B cell (primary cell): ENCODE measurements around the gene XRRA1. TPM values are rescaled to one million over a fixed set of nuclear protein-coding genes. Genes with fewer than 3 reads are reported as not detected.

Source experiments
- ATAC-seq: fragments of 200-7000 bp; cut with Tn5 transposase; one replicate; pipeline ENCODE4 v1.10.0; 2021; ENCODE audit warnings: low read depth, mild to moderate bottlenecking, moderate number of reproducible peaks, moderate library complexity
- CTCF ChIA-PET: fragments of 350-600 bp; sonication (Branson Sonifier 250); formaldehyde crosslinking; loops from one replicate; lab custom pipeline; 2021; ENCODE audit warnings: antibody characterized with exemption, inconsistent platforms; lab: Charles Lee
- POLR2A ChIA-PET: fragments of 350-600 bp; sonication (Branson Sonifier 250); formaldehyde crosslinking; loops from one replicate; lab custom pipeline; 2021; ENCODE audit warnings: antibody characterized with exemption; lab: Charles Lee
- DNase-seq: peaks from one replicate; pipeline ENCODE4 v3.0.0; 2013
- H2AFZ ChIP-seq: 2 replicates; pipeline ENCODE4 v1.6.1; 2012; ENCODE audit warnings: mild to moderate bottlenecking, low read depth, low read length; ENCODE audit not compliant: insufficient read depth, poor library complexity, severe bottlenecking
- H3K27ac ChIP-seq, 2 donors: 1 replicate in 1 of 2; 2 replicates in 1 of 2; pipeline ENCODE4 v1.5.1; 2012 to 2013; ENCODE audit warnings: low read length in 2 of 2, mild to moderate bottlenecking in 2 of 2, moderate library complexity in 1 of 2
- H3K27me3 ChIP-seq, 4 experiments: fragments of 200-600 bp in 1 of 4; sonication (generic) in 1 of 4; replicated peaks in 1 of 4; 1 replicate in 2 of 4; 2 replicates in 2 of 4; pipeline versions ENCODE4 v1.6.1 to v1.7.0; 2013 to 2016; ENCODE audit warnings: low read length in 3 of 4, mild to moderate bottlenecking in 2 of 4, mixed read lengths in 1 of 4, moderate library complexity in 1 of 4; ENCODE audit not compliant: insufficient read depth in 4 of 4, control insufficient read depth in 3 of 4; ENCODE audit errors: control extremely low read depth in 1 of 4
- H3K36me3 ChIP-seq, 2 experiments: replicated peaks in 1 of 2; 1 replicate in 1 of 2; 2 replicates in 1 of 2; pipeline versions ENCODE4 v1.6.1 to v1.7.1; 2013; ENCODE audit warnings: low read length in 1 of 2; ENCODE audit not compliant: insufficient read depth in 2 of 2, control insufficient read depth in 1 of 2; ENCODE audit errors: control extremely low read depth in 1 of 2, extremely low read depth in 1 of 2
- H3K4me1 ChIP-seq, 2 donors: fragments of 200-600 bp in 1 of 2; sonication (generic) in 1 of 2; 1 replicate in 1 of 2; 2 replicates in 1 of 2; pipeline versions ENCODE4 v1.5.1 to v1.6.1; 2013 to 2017; ENCODE audit warnings: low read length in 2 of 2; ENCODE audit not compliant: control insufficient read depth in 2 of 2, insufficient read depth in 2 of 2
- H3K4me2 ChIP-seq: replicated peaks from 2 replicates; pipeline ENCODE3; 2012; ENCODE audit warnings: mild to moderate bottlenecking, low read depth, low read length; ENCODE audit not compliant: poor library complexity, severe bottlenecking
- H3K4me3 ChIP-seq, 5 experiments: fragments of 200-600 bp in 1 of 5; sonication (generic) in 1 of 5; 1 replicate in 3 of 5; 2 replicates in 2 of 5; pipeline versions ENCODE4 v1.5.1 to v1.7.0; 2011 to 2016; ENCODE audit warnings: low read length in 4 of 5, mild to moderate bottlenecking in 4 of 5, low read depth in 2 of 5, control low read depth in 1 of 5, moderate library complexity in 1 of 5; ENCODE audit not compliant: insufficient read depth in 1 of 5; ENCODE audit errors: control extremely low read depth in 1 of 5, extremely low read depth in 1 of 5
- H3K79me2 ChIP-seq: fragments of 200-600 bp; sonication (generic); one replicate; pipeline ENCODE4 v1.6.0; 2016; ENCODE audit warnings: low read length; ENCODE audit not compliant: control insufficient read depth, insufficient read depth
- H3K9ac ChIP-seq: fragments of 200-600 bp; sonication (generic); 2 replicates; pipeline ENCODE4 v1.6.1; 2017; ENCODE audit warnings: mild to moderate bottlenecking, low read length, moderate library complexity
- H3K9me3 ChIP-seq, 3 donors: one replicate each; pipeline versions ENCODE4 v1.6.1 to v1.7.1; 2013; ENCODE audit warnings: low read length in 2 of 3; ENCODE audit not compliant: control insufficient read depth in 2 of 3, insufficient read depth in 1 of 3; ENCODE audit errors: control extremely low read depth in 1 of 3
- H4K20me1 ChIP-seq: 2 replicates; pipeline ENCODE4 v1.6.0; 2012; ENCODE audit warnings: mild to moderate bottlenecking, low read length; ENCODE audit not compliant: insufficient read depth, control insufficient read depth, poor library complexity, severe bottlenecking
- H3K27ac Mint-ChIP-seq: one replicate; pipeline ENCODE4 v1.8.0; 2021; ENCODE audit warnings: mixed read lengths
- H3K27me3 Mint-ChIP-seq: one replicate; pipeline ENCODE4 v1.8.0; 2021; ENCODE audit warnings: mixed read lengths
- H3K4me1 Mint-ChIP-seq: one replicate; pipeline ENCODE4 v1.8.0; 2021; ENCODE audit warnings: mixed read lengths
- H3K4me3 Mint-ChIP-seq: one replicate; pipeline ENCODE4 v1.8.0; 2021; ENCODE audit warnings: mixed read lengths
- H3K9me3 Mint-ChIP-seq: one replicate; pipeline ENCODE4 v1.8.0; 2022; ENCODE audit warnings: mixed read lengths; ENCODE audit not compliant: insufficient read depth
- CTCF ChIP-seq: fragments of 200-600 bp; IDR thresholded peaks from one replicate; pipeline ENCODE4 v1.8.0; 2022; ENCODE audit warnings: antibody characterized with exemption, mild to moderate bottlenecking
- EZH2 ChIP-seq: IDR thresholded peaks from 2 replicates; pipeline ENCODE4 v1.6.1; 2012; ENCODE audit warnings: borderline replicate concordance, low read depth, mild to moderate bottlenecking, moderate library complexity, low read length; ENCODE audit not compliant: insufficient read depth, poor library complexity, severe bottlenecking
- WGBS: methylation state at CpG from one replicate; pipeline ENCODE4 v1.1.5; 2013; ENCODE audit warnings: missing lambda C conversion rate; ENCODE audit not compliant: insufficient coverage; 5-methylcytosine and 5-hydroxymethylcytosine counted together
- intact Hi-C: fragments of 100-400 bp; cut with micrococcal nuclease; formaldehyde crosslinking; loops from one replicate; pipeline ENCODE4 v1.10.0; 2022
- polyA plus RNA-seq: library from polyadenylated mRNA; depleted of rRNA; stranded (reverse); fragments of >200 nt; gene quantifications from 2 replicates; pipeline ENCODE4 v1.2.3, GENCODE V29; 2012
- total RNA-seq, 2 donors: library from RNA; stranded (reverse); fragments of 120-200 nt in 1 of 2; gene quantifications; 1 replicate in 1 of 2; 2 replicates in 1 of 2; pipeline versions ENCODE4 v1.2.3 to v1.2.4, GENCODE V29; 2013 to 2022

XRRA1 gene
- total and polyA plus RNA-seq, 2 donors (not counting 1 experiment from before 2014, with no cell fraction given) = 6.9 to 80.8 TPM

- peaks cover 20% of the 10 kb centered on the region for H3K79me2 ChIP-seq
- ChIA-PET POLR2A (no interaction called here), CTCF (interaction anchor here (0.9 to 1.2 kb wide), 2 partner anchors 9 to 80 kb away, joined by 3 read pairs; no protein-coding TSS in a partner anchor)
- Mint-ChIP-seq H3K4me1 (no peaks in the 10 kb centered on the region), H3K4me3 (no peak overlapping the region), H3K27me3 (no peaks in the 10 kb centered on the region), H3K9me3 (peaks cover 3% of the 10 kb centered on the region), H3K27ac (no peak overlapping the region)
- H3K27ac ChIP-seq = no peak overlapping the region
- H3K9ac ChIP-seq = no peak overlapping the region
- H2AFZ ChIP-seq = no peak overlapping the region
- no peak for ATAC-seq
- peaks cover 12% of the 10 kb centered on the region for H4K20me1 ChIP-seq
- no peak overlapping the region for H3K4me2 ChIP-seq
- H3K9me3 ChIP-seq = peaks cover 2 to 25% (median 17%) of the 10 kb centered on the region in 3 donors
- no peaks in the 10 kb centered on the region for H3K4me1 ChIP-seq
- no peak overlapping the region for H3K4me3 ChIP-seq
- intact Hi-C loops = no loop called here
- no peaks in the 10 kb centered on the region for H3K27me3 ChIP-seq
- DNase-seq = no peak
- TF ChIP-seq CTCF = no peak
- no peak for TF ChIP-seq EZH2
- WGBS = 63% methylated on average over 4 of the region's 5 CpGs
- peaks cover 9 to 78% of the 10 kb centered on the region in 2 experiments for H3K36me3 ChIP-seq
Measured at GRCh38 chr11:74822170-74822569, 126.7 kb downstream of the XRRA1 start.

DNA sequence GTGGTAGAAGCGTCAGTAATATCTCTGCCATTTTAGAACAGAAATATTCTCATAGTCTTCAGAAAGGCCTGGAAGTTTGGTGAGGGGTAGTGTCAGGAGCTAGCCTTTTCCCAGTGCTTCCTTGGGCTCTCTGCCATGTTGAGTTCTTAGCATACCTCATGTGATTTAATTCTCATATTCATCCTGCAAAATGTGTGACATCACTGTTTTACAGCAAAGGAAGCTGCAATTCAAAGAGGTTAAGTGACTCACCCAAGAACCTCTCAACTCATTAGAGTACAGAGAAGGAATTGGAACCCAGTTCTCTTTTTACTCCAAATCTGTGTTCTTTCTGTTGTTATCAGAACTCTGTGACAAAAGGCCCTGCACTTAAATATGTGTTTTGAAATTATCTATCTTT is 128.1 kb downstream of the XRRA1 start:
- no peaks in the 10 kb centered on the region for H3K4me1 ChIP-seq
- no peak overlapping the region for H3K27ac Mint-ChIP-seq
- no peak for TF ChIP-seq EZH2
- no peak for TF ChIP-seq CTCF
- DNase-seq = no peak
- no peak for ATAC-seq
- ChIA-PET POLR2A (no interaction called here), CTCF (no interaction called here)
- no CpG with 5 or more reads among the region's 1 CpG for WGBS
- no peak overlapping the region for H3K9ac ChIP-seq
- peaks cover 12% of the 10 kb centered on the region for H4K20me1 ChIP-seq
- H3K36me3 ChIP-seq = peaks cover 14 to 80% of the 10 kb centered on the region in 2 experiments
- intact Hi-C loops = no loop called here
- H3K27me3 Mint-ChIP-seq = no peaks in the 10 kb centered on the region
- H3K9me3 Mint-ChIP-seq = peaks cover 3% of the 10 kb centered on the region
- H3K79me2 ChIP-seq = peaks cover 20% of the 10 kb centered on the region
- peaks cover 2 to 12% (median 3%) of the 10 kb centered on the region in 3 donors for H3K9me3 ChIP-seq
- H2AFZ ChIP-seq = no peak overlapping the region
- no peak overlapping the region for H3K4me2 ChIP-seq
- no peak overlapping the region for H3K27ac ChIP-seq
- no peaks in the 10 kb centered on the region for H3K4me1 Mint-ChIP-seq
- H3K27me3 ChIP-seq = no peaks in the 10 kb centered on the region
- H3K4me3 ChIP-seq = no peak overlapping the region
- no peak overlapping the region for H3K4me3 Mint-ChIP-seq
